Natural killer cell (primary cell): ENCODE measurements around the gene KIDINS220. TPM values are rescaled to one million over a fixed set of nuclear protein-coding genes. Genes with fewer than 3 reads are reported as not detected.
A peak's percentile ranks its signal among the peaks of the same experiment; 100 is the strongest.

ENCODE experiments used
- ATAC-seq, 3 donors: fragments of 150-1000 bp in 2 of 3; fragments of 200-7000 bp in 1 of 3; cut with Tn5 transposase; 1 replicate in 1 of 3; 2 replicates in 2 of 3; pipeline ENCODE4 v1.10.0; 2021; ENCODE audit warnings: mild to moderate bottlenecking in 2 of 3, moderate library complexity in 2 of 3
- DNase-seq, 2 donors: peaks; one replicate each; pipeline versions ENCODE4 v3.0.0 to v3.0.0-alpha.2; 2013 to 2021; ENCODE audit warnings: mixed read lengths in 1 of 2
- H3K27ac ChIP-seq: one replicate; pipeline ENCODE4 v1.5.1; 2013; ENCODE audit warnings: mild to moderate bottlenecking, low read length
- H3K27me3 ChIP-seq: one replicate; pipeline ENCODE4 v1.6.1; 2013; ENCODE audit warnings: low read length; ENCODE audit not compliant: control insufficient read depth, insufficient read depth
- H3K36me3 ChIP-seq: one replicate; pipeline ENCODE4 v1.6.1; 2013; ENCODE audit warnings: low read length; ENCODE audit not compliant: control insufficient read depth, insufficient read depth
- H3K4me1 ChIP-seq: one replicate; pipeline ENCODE4 v1.6.1; 2013; ENCODE audit warnings: low read length; ENCODE audit not compliant: control insufficient read depth, insufficient read depth
- H3K4me3 ChIP-seq: one replicate; pipeline ENCODE4 v1.5.1; 2013; ENCODE audit warnings: low read length
- H3K9me3 ChIP-seq: one replicate; pipeline ENCODE4 v1.6.1; 2013; ENCODE audit warnings: low read length; ENCODE audit not compliant: control insufficient read depth, insufficient read depth
- H3K27ac Mint-ChIP-seq, 2 donors: one replicate each; pipeline ENCODE4 v1.8.0; 2022; ENCODE audit warnings: mild to moderate bottlenecking in 2 of 2, mixed read lengths in 2 of 2, moderate library complexity in 1 of 2
- H3K27me3 Mint-ChIP-seq, 2 donors: one replicate each; pipeline ENCODE4 v1.8.0; 2022; ENCODE audit warnings: low read depth in 2 of 2, mixed read lengths in 2 of 2
- H3K36me3 Mint-ChIP-seq: one replicate; pipeline ENCODE4 v1.8.0; 2022; ENCODE audit warnings: mixed read lengths
- H3K4me1 Mint-ChIP-seq, 2 donors: one replicate each; pipeline ENCODE4 v1.8.0; 2022; ENCODE audit warnings: mixed read lengths in 2 of 2
- H3K4me3 Mint-ChIP-seq: one replicate; pipeline ENCODE4 v1.8.0; 2022; ENCODE audit warnings: mild to moderate bottlenecking, moderate library complexity, mixed read lengths
- H3K9me3 Mint-ChIP-seq, 2 donors: one replicate each; pipeline ENCODE4 v1.8.0; 2022; ENCODE audit warnings: mixed read lengths in 2 of 2
- WGBS: methylation state at CpG from one replicate; pipeline ENCODE4 v1.1.7; 2013; ENCODE audit warnings: missing lambda C conversion rate; ENCODE audit not compliant: insufficient coverage; 5-methylcytosine and 5-hydroxymethylcytosine counted together
- intact Hi-C: fragments of 100-400 bp; cut with micrococcal nuclease; formaldehyde crosslinking; loops from one replicate; pipeline ENCODE4 v1.14.2; 2022
- total RNA-seq, 4 donors: library from RNA; stranded (reverse); fragments of 120-200 nt in 1 of 4; gene quantifications; one replicate each; pipeline versions ENCODE4 v1.2.3 to v1.2.4, GENCODE V29; 2013 to 2022
- TF ChIP-seq, protein P1 (sequence below): fragments of 200-600 bp; IDR thresholded peaks from one replicate; pipeline ENCODE4 v1.8.0; 2022; ENCODE audit warnings: antibody characterized with exemption

Gene KIDINS220
- total RNA-seq, 3 donors from 2014 or later (not counting 1 experiment from before 2014, with no cell fraction given), result 54.1 to 84.2 (median 71.5) TPM

GRCh38 chr2:8831516-8831915 is 5.9 kb downstream of the KIDINS220 start:
- Mint-ChIP-seq H3K4me1 (peaks cover 80 to 82% of the 10 kb centered on the region in 2 donors), H3K27ac (no peak overlapping the region)
- intact Hi-C loops, result no loop called here

DNA sequence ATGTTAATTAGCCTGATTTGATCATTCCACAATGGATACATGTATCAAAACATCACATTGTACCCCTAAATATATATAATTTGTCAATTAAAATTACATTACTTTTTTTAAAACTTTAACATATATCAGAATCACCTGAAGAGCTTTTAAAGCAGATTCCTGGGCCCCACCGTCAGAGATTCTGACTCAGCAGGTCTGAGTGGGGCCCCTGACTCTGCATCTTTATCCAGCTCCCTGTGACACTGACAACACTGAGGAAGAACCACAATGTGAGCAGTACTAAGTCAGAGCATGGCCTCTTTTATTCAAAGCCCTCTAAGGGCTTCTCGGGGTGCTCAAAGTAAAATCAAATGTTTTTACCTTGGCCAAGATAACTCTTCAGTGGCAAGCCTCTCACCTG is 9.7 kb downstream of the KIDINS220 start:
- no peak overlapping the region for H3K4me3 Mint-ChIP-seq
- DNase-seq (no peak), ATAC-seq (no peak)
- no peaks in the 10 kb centered on the region for H3K27me3 Mint-ChIP-seq
- H3K9me3 Mint-ChIP-seq, result no peaks in the 10 kb centered on the region
- WGBS, result 93% methylated on average over 2 of the region's 2 CpGs
- intact Hi-C loops, result no loop called here
- no peaks in the 10 kb centered on the region for H3K36me3 Mint-ChIP-seq
- Histone ChIP-seq H3K9me3 (no peaks in the 10 kb centered on the region), H3K4me1 (no peaks in the 10 kb centered on the region), H3K4me3 (no peak overlapping the region), H3K36me3 (peaks cover 11% of the 10 kb centered on the region), H3K27me3 (no peaks in the 10 kb centered on the region), H3K27ac (no peak overlapping the region)
- peak overlapping the region in 1 of 2 donors; percentile 9 for H3K27ac Mint-ChIP-seq
- TF ChIP-seq, protein P1, sequence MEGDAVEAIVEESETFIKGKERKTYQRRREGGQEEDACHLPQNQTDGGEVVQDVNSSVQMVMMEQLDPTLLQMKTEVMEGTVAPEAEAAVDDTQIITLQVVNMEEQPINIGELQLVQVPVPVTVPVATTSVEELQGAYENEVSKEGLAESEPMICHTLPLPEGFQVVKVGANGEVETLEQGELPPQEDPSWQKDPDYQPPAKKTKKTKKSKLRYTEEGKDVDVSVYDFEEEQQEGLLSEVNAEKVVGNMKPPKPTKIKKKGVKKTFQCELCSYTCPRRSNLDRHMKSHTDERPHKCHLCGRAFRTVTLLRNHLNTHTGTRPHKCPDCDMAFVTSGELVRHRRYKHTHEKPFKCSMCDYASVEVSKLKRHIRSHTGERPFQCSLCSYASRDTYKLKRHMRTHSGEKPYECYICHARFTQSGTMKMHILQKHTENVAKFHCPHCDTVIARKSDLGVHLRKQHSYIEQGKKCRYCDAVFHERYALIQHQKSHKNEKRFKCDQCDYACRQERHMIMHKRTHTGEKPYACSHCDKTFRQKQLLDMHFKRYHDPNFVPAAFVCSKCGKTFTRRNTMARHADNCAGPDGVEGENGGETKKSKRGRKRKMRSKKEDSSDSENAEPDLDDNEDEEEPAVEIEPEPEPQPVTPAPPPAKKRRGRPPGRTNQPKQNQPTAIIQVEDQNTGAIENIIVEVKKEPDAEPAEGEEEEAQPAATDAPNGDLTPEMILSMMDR, result no peak
- peaks cover 45% of the 10 kb centered on the region in 2 donors for H3K4me1 Mint-ChIP-seq

More at GRCh38 chr2:8831516-8831915, 5.9 kb downstream of the KIDINS220 start:
- no peaks in the 10 kb centered on the region for H3K36me3 Mint-ChIP-seq
- Histone ChIP-seq H3K4me1 (peaks cover 9% of the 10 kb centered on the region), H3K27me3 (no peaks in the 10 kb centered on the region), H3K36me3 (no peaks in the 10 kb centered on the region), H3K9me3 (no peaks in the 10 kb centered on the region), H3K27ac (no peak overlapping the region), H3K4me3 (no peak overlapping the region)
- H3K9me3 Mint-ChIP-seq, result no peaks in the 10 kb centered on the region
- WGBS, result 96% methylated on average over 2 of the region's 2 CpGs
- DNase-seq (no peak), ATAC-seq (no peak)
- H3K27me3 Mint-ChIP-seq, result no peaks in the 10 kb centered on the region
- TF ChIP-seq, protein P1, result no peak
- no peak overlapping the region for H3K4me3 Mint-ChIP-seq

GRCh38 chr2:8822218-8822617 is 15.2 kb downstream of the KIDINS220 start:
- Mint-ChIP-seq H3K4me3 (no peak overlapping the region), H3K27me3 (no peaks in the 10 kb centered on the region), H3K4me1 (peaks cover 0 to 9% of the 10 kb centered on the region in 2 donors), H3K9me3 (no peaks in the 10 kb centered on the region), H3K36me3 (peaks cover 9% of the 10 kb centered on the region), H3K27ac (peak overlapping the region in 1 of 2 donors; percentile 1)
- no peak overlapping the region for H3K4me3 ChIP-seq
- H3K9me3 ChIP-seq, result no peaks in the 10 kb centered on the region
- TF ChIP-seq, protein P1, result no peak
- H3K4me1 ChIP-seq, result no peaks in the 10 kb centered on the region
- no peaks in the 10 kb centered on the region for H3K27me3 ChIP-seq
- WGBS, result 87% methylated on average over 4 of the region's 4 CpGs
- H3K27ac ChIP-seq, result no peak overlapping the region
- no peak for DNase-seq
- H3K36me3 ChIP-seq, result peaks cover 36% of the 10 kb centered on the region
- intact Hi-C loops, result no loop called here
- no peak for ATAC-seq
